Right atrium auricular region (tissue), 2 donors: Measurements from ENCODE around the gene ARHGEF28. TPM values are rescaled to one million over a fixed set of nuclear protein-coding genes. Genes with fewer than 3 reads are reported as not detected.

ENCODE experiments used
- DNase-seq: peaks from one replicate; pipeline ENCODE4 v3.0.0-alpha.2; 2019; ENCODE audit warnings: low spot score
- H3K27ac ChIP-seq, 2 donors: fragments of 200-600 bp; sonication (generic); 1 replicate in 1 of 2; 2 replicates in 1 of 2; pipeline ENCODE4 v1.5.1; 2016 to 2019
- H3K27me3 ChIP-seq, 2 donors: fragments of 200-600 bp; sonication (generic); one replicate each; pipeline versions ENCODE4 v1.5.1 to v1.6.0; 2017 to 2019
- H3K36me3 ChIP-seq: fragments of 200-600 bp; sonication (generic); one replicate; pipeline ENCODE4 v1.5.1; 2016
- H3K4me1 ChIP-seq, 2 donors: fragments of 200-600 bp; sonication (generic); one replicate each; pipeline versions ENCODE4 v1.5.1 to v1.6.0; 2017 to 2019
- H3K4me3 ChIP-seq, 2 donors: fragments of 200-600 bp; sonication (generic); 1 replicate in 1 of 2; 2 replicates in 1 of 2; pipeline ENCODE4 v1.5.1; 2017 to 2019; ENCODE audit warnings: mild to moderate bottlenecking in 1 of 2, moderate library complexity in 1 of 2
- H3K9me3 ChIP-seq, 2 donors: fragments of 200-600 bp; sonication (generic); one replicate each; pipeline ENCODE4 v1.5.1; 2019
- total RNA-seq, 2 donors: library from RNA; depleted of rRNA; stranded (reverse); fragments of >200 nt; gene quantifications; one replicate each; pipeline ENCODE4 v1.1.0, GENCODE V29; 2016
- TF ChIP-seq, protein P1 (sequence below), 2 donors: fragments of 200-600 bp; sonication (generic); IDR thresholded peaks; one replicate each; pipeline ENCODE4 v1.5.1; 2019; ENCODE audit warnings: antibody characterized with exemption in 2 of 2

Gene ARHGEF28
- total RNA-seq, 2 donors from 2014 or later, result 1.0 to 2.9 TPM

DNA sequence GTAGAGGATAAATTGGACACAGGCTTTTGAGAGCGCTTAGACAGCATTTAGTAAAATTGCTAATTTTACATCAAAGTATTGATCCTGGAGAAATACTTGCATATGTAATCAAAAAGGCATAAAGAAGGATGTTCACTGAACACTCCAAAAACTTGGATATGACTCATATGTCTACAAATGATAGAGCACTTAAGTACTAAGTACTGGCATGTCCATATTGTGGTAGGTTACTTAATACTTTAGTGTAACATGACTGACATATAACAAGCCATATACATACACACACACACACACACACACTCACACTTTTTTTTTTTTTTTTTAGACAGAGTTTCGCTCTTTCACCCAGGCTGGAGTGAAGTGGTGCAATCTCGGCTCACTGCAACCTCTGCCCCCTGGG, 361.9 kb downstream of the ARHGEF28 start:
- DNase-seq, result no peak
- Histone ChIP-seq H3K36me3 (no peaks in the 10 kb centered on the region), H3K27me3 (no peaks in the 10 kb centered on the region), H3K27ac (no peak overlapping the region), H3K4me3 (no peak overlapping the region), H3K4me1 (no peaks in the 10 kb centered on the region), H3K9me3 (no peaks in the 10 kb centered on the region)
- TF ChIP-seq, protein P1, sequence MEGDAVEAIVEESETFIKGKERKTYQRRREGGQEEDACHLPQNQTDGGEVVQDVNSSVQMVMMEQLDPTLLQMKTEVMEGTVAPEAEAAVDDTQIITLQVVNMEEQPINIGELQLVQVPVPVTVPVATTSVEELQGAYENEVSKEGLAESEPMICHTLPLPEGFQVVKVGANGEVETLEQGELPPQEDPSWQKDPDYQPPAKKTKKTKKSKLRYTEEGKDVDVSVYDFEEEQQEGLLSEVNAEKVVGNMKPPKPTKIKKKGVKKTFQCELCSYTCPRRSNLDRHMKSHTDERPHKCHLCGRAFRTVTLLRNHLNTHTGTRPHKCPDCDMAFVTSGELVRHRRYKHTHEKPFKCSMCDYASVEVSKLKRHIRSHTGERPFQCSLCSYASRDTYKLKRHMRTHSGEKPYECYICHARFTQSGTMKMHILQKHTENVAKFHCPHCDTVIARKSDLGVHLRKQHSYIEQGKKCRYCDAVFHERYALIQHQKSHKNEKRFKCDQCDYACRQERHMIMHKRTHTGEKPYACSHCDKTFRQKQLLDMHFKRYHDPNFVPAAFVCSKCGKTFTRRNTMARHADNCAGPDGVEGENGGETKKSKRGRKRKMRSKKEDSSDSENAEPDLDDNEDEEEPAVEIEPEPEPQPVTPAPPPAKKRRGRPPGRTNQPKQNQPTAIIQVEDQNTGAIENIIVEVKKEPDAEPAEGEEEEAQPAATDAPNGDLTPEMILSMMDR (IDR thresholded peaks at IDR 0.05), result no peak

DNA sequence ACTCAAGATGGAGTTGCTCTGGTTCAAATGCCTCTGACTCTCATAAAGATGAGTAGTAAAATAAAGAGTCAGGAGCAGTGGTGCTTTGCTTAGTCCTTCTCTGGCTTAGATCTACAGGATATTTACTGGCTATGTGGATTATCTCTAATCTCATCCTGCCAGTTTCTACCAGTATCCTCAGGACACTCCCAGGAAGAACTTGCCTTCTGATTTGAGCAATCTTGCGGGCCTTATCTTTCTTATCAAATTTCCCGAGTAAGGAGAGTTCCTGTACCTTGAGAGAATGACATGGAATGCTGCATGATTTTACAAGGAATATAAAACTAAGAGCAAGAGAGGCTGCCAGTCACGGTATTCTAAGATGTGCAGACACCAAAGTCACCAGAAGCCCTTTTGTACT, 364.0 kb downstream of the ARHGEF28 start:
- Histone ChIP-seq H3K36me3 (no peaks in the 10 kb centered on the region), H3K4me3 (no peak overlapping the region), H3K4me1 (no peaks in the 10 kb centered on the region), H3K9me3 (no peaks in the 10 kb centered on the region), H3K27ac (no peak overlapping the region), H3K27me3 (no peaks in the 10 kb centered on the region)
- TF ChIP-seq, protein P1 (IDR thresholded peaks at IDR 0.05), result no peak
- DNase-seq, result no peak

Other genes starting within 250 kb of the ARHGEF28 start
- gene FOXD1, start 177.4 kb upstream of the ARHGEF28 start, total RNA-seq, result not detected
- gene BTF3, start 127.8 kb upstream of the ARHGEF28 start, total RNA-seq, result 100 to 1,000 TPM; 409 to 434 TPM
- gene ANKRA2, start 60.6 kb upstream of the ARHGEF28 start, total RNA-seq, result 10 to 100 TPM; 11.3 to 16.4 TPM
- 1 to 10 TPM; 6.6 to 8.7 TPM for gene UTP15, start 60.5 kb upstream of the ARHGEF28 start, total RNA-seq